ENCODE measurements around the gene ELAVL4.

Gene ELAVL4

GRCh38 chr1:50099654-50100053, 9.1 kb upstream of the ELAVL4 start:
- H3K36me3 ChIP-seq (ENCODE audit: control insufficient read depth in 1 of 2, insufficient read depth in 2 of 2, low read length in 2 of 2), result no peaks in the 10 kb centered on the region
- no peaks in the 10 kb centered on the region for H3K27me3 ChIP-seq (ENCODE audit: insufficient read depth, low read length)
- H2AK5ac ChIP-seq (ENCODE audit: low read length), result no peak overlapping the region
- no peak overlapping the region for H3K23ac ChIP-seq (ENCODE audit: low read length)
- no peaks in the 10 kb centered on the region for H3K9me3 ChIP-seq (ENCODE audit: insufficient read depth, low read depth, low read length)
- no peak overlapping the region for H2BK5ac ChIP-seq (ENCODE audit: low read depth, low read length, poor library complexity)
- H3K4me3 ChIP-seq (ENCODE audit: low read depth, low read length), result no peak overlapping the region
- no peak overlapping the region for H3K4ac ChIP-seq (ENCODE audit: low read depth, low read length)
- H3K18ac ChIP-seq (ENCODE audit: low read length), result no peak overlapping the region
- H3K27ac ChIP-seq (ENCODE audit: low read depth, low read length), result no peak overlapping the region
- H3K79me2 ChIP-seq (ENCODE audit: control insufficient read depth, insufficient read depth, low read length, poor library complexity), result no peaks in the 10 kb centered on the region
- H4K12ac ChIP-seq (ENCODE audit: low read depth, low read length), result no peak overlapping the region
- H4K8ac ChIP-seq (ENCODE audit: low read depth, low read length), result no peak overlapping the region
- no peak overlapping the region for H4K91ac ChIP-seq (ENCODE audit: low read depth, low read length)
- WGBS (ENCODE audit: extremely low coverage, insufficient coverage, insufficient read length), result no CpG with 5 or more reads among the region's 1 CpG
- no peak overlapping the region for H3K9ac ChIP-seq (ENCODE audit: low read length)
- no peaks in the 10 kb centered on the region for H3K4me1 ChIP-seq (ENCODE audit: control insufficient read depth in 1 of 2, insufficient read depth in 2 of 2, low read length in 2 of 2)
- no peak overlapping the region for H2BK120ac ChIP-seq (ENCODE audit: insufficient read depth, low read length, poor library complexity)
- no peaks in the 10 kb centered on the region for H3K79me1 ChIP-seq (ENCODE audit: low read length)
- H2AFZ ChIP-seq (ENCODE audit: insufficient read depth, low read length, poor library complexity), result no peak overlapping the region
- H3K4me2 ChIP-seq (ENCODE audit: low read length), result no peak overlapping the region
- H2BK12ac ChIP-seq (ENCODE audit: low read length), result no peak overlapping the region
- no peak overlapping the region for H3K14ac ChIP-seq (ENCODE audit: low read length)
- DNase-seq, result no peak

GRCh38 chr1:50103615-50104081, 5.1 kb upstream of the ELAVL4 start:
- Histone ChIP-seq H2BK5ac (ENCODE audit: low read depth, low read length, poor library complexity) (no peak overlapping the region), H3K27ac (ENCODE audit: low read depth, low read length) (no peak overlapping the region), H2BK12ac (ENCODE audit: low read length) (no peak overlapping the region), H2AFZ (ENCODE audit: insufficient read depth, low read length, poor library complexity) (no peak overlapping the region), H2BK120ac (ENCODE audit: insufficient read depth, low read length, poor library complexity) (no peak overlapping the region), H3K4me2 (ENCODE audit: low read length) (no peak overlapping the region), H4K91ac (ENCODE audit: low read depth, low read length) (no peak overlapping the region), H3K18ac (ENCODE audit: low read length) (no peak overlapping the region), H2AK5ac (ENCODE audit: low read length) (no peak overlapping the region), H3K79me1 (ENCODE audit: low read length) (no peaks in the 10 kb centered on the region), H3K4me1 (ENCODE audit: control insufficient read depth in 1 of 2, insufficient read depth in 2 of 2, low read length in 2 of 2) (no peaks in the 10 kb centered on the region), H3K14ac (ENCODE audit: low read length) (no peak overlapping the region), H3K23ac (ENCODE audit: low read length) (no peak overlapping the region), H3K36me3 (ENCODE audit: control insufficient read depth in 1 of 2, insufficient read depth in 2 of 2, low read length in 2 of 2) (no peaks in the 10 kb centered on the region), H3K4me3 (ENCODE audit: low read depth, low read length) (no peak overlapping the region), H3K9ac (ENCODE audit: low read length) (peak overlapping the region; percentile 67), H4K8ac (ENCODE audit: low read depth, low read length) (no peak overlapping the region), H4K12ac (ENCODE audit: low read depth, low read length) (no peak overlapping the region), H3K79me2 (ENCODE audit: control insufficient read depth, insufficient read depth, low read length, poor library complexity) (no peaks in the 10 kb centered on the region), H3K27me3 (ENCODE audit: insufficient read depth, low read length) (no peaks in the 10 kb centered on the region), H3K9me3 (ENCODE audit: insufficient read depth, low read depth, low read length) (no peaks in the 10 kb centered on the region), H3K4ac (ENCODE audit: low read depth, low read length) (no peak overlapping the region)
- WGBS (ENCODE audit: extremely low coverage, insufficient coverage, insufficient read length), result no CpG with 5 or more reads among the region's 7 CpGs
- DNase-seq, result no peak

- Histone ChIP-seq H3K4me1 (ENCODE audit: control insufficient read depth in 1 of 2, insufficient read depth in 2 of 2, low read length in 2 of 2) (no peaks in the 10 kb centered on the region), H3K4me3 (ENCODE audit: low read depth, low read length) (no peak overlapping the region), H3K9ac (ENCODE audit: low read length) (no peak overlapping the region), H2BK12ac (ENCODE audit: low read length) (no peak overlapping the region), H4K8ac (ENCODE audit: low read depth, low read length) (no peak overlapping the region), H3K14ac (ENCODE audit: low read length) (no peak overlapping the region), H3K27ac (ENCODE audit: low read depth, low read length) (no peak overlapping the region), H3K18ac (ENCODE audit: low read length) (no peak overlapping the region), H3K4me2 (ENCODE audit: low read length) (no peak overlapping the region), H3K23ac (ENCODE audit: low read length) (no peak overlapping the region), H2AK5ac (ENCODE audit: low read length) (no peak overlapping the region), H3K4ac (ENCODE audit: low read depth, low read length) (no peak overlapping the region), H2AFZ (ENCODE audit: insufficient read depth, low read length, poor library complexity) (no peak overlapping the region), H3K36me3 (ENCODE audit: control insufficient read depth in 1 of 2, insufficient read depth in 2 of 2, low read length in 2 of 2) (no peaks in the 10 kb centered on the region), H2BK5ac (ENCODE audit: low read depth, low read length, poor library complexity) (no peak overlapping the region), H3K79me2 (ENCODE audit: control insufficient read depth, insufficient read depth, low read length, poor library complexity) (no peaks in the 10 kb centered on the region), H3K27me3 (ENCODE audit: insufficient read depth, low read length) (no peaks in the 10 kb centered on the region), H3K79me1 (ENCODE audit: low read length) (no peaks in the 10 kb centered on the region), H2BK120ac (ENCODE audit: insufficient read depth, low read length, poor library complexity) (no peak overlapping the region), H4K91ac (ENCODE audit: low read depth, low read length) (no peak overlapping the region), H3K9me3 (ENCODE audit: insufficient read depth, low read depth, low read length) (no peaks in the 10 kb centered on the region), H4K12ac (ENCODE audit: low read depth, low read length) (no peak overlapping the region)
- whole genome bisulfite sequencing (ENCODE audit: extremely low coverage, insufficient coverage, insufficient read length), result no CpG with 5 or more reads among the region's 3 CpGs
- no peak for DNase-seq
These were observed 3.3 kb upstream of the ELAVL4 start for GRCh38 chr1:50105433-50105832.

GRCh38 chr1:50106095-50106761, 2.5 kb upstream of the ELAVL4 start:
- no peaks in the 10 kb centered on the region for H3K79me1 ChIP-seq (ENCODE audit: low read length)
- H3K4me2 ChIP-seq (ENCODE audit: low read length), result no peak overlapping the region
- H2BK12ac ChIP-seq (ENCODE audit: low read length), result no peak overlapping the region
- no CpG with 5 or more reads among the region's 12 CpGs for WGBS (ENCODE audit: extremely low coverage, insufficient coverage, insufficient read length)
- no peak overlapping the region for H4K12ac ChIP-seq (ENCODE audit: low read depth, low read length)
- H3K18ac ChIP-seq (ENCODE audit: low read length), result no peak overlapping the region
- H3K9me3 ChIP-seq (ENCODE audit: insufficient read depth, low read depth, low read length), result no peaks in the 10 kb centered on the region
- no peak overlapping the region for H2BK5ac ChIP-seq (ENCODE audit: low read depth, low read length, poor library complexity)
- H3K36me3 ChIP-seq (ENCODE audit: control insufficient read depth in 1 of 2, insufficient read depth in 2 of 2, low read length in 2 of 2), result no peaks in the 10 kb centered on the region
- no peak overlapping the region for H3K14ac ChIP-seq (ENCODE audit: low read length)
- H3K4me1 ChIP-seq (ENCODE audit: control insufficient read depth in 1 of 2, insufficient read depth in 2 of 2, low read length in 2 of 2), result no peaks in the 10 kb centered on the region
- no peak overlapping the region for H2BK120ac ChIP-seq (ENCODE audit: insufficient read depth, low read length, poor library complexity)
- no peak overlapping the region for H3K9ac ChIP-seq (ENCODE audit: low read length)
- no peak overlapping the region for H2AK5ac ChIP-seq (ENCODE audit: low read length)
- H2AFZ ChIP-seq (ENCODE audit: insufficient read depth, low read length, poor library complexity), result no peak overlapping the region
- H4K8ac ChIP-seq (ENCODE audit: low read depth, low read length), result no peak overlapping the region
- no peak overlapping the region for H4K91ac ChIP-seq (ENCODE audit: low read depth, low read length)
- no peak overlapping the region for H3K23ac ChIP-seq (ENCODE audit: low read length)
- no peak overlapping the region for H3K4me3 ChIP-seq (ENCODE audit: low read depth, low read length)
- H3K27me3 ChIP-seq (ENCODE audit: insufficient read depth, low read length), result no peaks in the 10 kb centered on the region
- H3K79me2 ChIP-seq (ENCODE audit: control insufficient read depth, insufficient read depth, low read length, poor library complexity), result no peaks in the 10 kb centered on the region
- H3K4ac ChIP-seq (ENCODE audit: low read depth, low read length), result no peak overlapping the region
- no peak for DNase-seq
- H3K27ac ChIP-seq (ENCODE audit: low read depth, low read length), result no peak overlapping the region

Measured in trophoblast cell (in vitro differentiated cells and primary cell).